IMR-90 (cell line): ENCODE measurements around the gene NUAK1. TPM values are rescaled to one million over a fixed set of nuclear protein-coding genes. Genes with fewer than 3 reads are reported as not detected.

Experiments used
- polyA plus RNA-seq, 3 experiments: library from polyadenylated mRNA; depleted of rRNA; stranded (reverse); fragments of >200 nt; gene quantifications; 2 replicates each; pipeline ENCODE4 v1.2.3, GENCODE V29; 2012; ENCODE audit warnings: low replicate concordance in 1 of 3
- total RNA-seq: library from RNA; depleted of rRNA; stranded (reverse); fragments of >200 nt; gene quantifications from 2 replicates; pipeline ENCODE4 v1.2.3, GENCODE V29; 2012
- TF ChIP-seq, protein P1 (sequence below): fragments of 150-350 bp; IDR thresholded peaks from 2 replicates; pipeline ENCODE4 v1.6.1; 2016; ENCODE audit warnings: low read depth, mild to moderate bottlenecking, low read length, moderate library complexity, borderline replicate concordance

The NUAK1 gene
- total and polyA plus RNA-seq, 2 of the 4 experiments (the other 2 are of a cell fraction): 4.8 to 8.8 TPM

DNA sequence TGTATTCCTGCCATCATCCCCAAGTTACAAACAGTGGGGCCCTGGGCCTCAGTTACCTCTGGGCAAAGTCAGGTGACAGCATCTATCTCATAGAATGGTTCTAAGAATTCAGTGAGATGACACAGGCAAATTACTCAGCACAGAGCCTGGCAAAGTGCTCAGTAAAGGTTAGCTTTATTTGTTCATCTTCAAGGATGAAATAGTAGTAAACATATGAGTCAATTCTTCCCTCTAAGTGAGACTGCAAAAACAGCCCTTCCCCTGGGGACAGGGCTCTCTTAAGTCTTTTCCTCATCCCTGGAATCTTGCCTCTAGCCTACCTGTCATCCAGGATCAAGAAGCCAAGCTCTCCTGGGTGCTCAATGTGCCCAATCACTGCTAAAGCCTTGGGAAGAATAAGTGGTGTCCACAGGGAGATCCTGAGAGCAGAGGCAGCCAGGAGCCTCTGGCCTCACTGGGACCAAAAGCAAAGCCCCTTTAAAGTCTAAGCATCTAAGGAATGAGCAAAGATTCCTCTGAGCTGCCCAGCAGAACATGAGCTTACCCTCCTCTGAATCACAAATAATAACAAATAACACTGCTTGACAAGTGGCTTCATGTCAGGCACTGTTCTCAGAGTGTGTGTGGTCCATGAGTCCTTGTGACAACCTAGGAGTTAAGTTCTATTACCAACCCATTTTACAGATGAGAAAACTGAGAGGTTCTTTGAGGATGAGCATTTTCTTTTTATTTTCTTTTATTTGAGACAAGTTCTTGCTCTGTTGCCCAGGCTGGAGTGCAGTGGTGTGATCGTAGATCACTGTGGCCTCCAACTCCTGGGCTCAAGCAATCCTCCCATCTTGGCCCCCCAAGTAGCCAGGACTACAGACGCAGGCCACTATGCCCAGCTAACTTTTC lies 12.1 kb downstream of the NUAK1 start (continued):
- TF ChIP-seq, protein P1, sequence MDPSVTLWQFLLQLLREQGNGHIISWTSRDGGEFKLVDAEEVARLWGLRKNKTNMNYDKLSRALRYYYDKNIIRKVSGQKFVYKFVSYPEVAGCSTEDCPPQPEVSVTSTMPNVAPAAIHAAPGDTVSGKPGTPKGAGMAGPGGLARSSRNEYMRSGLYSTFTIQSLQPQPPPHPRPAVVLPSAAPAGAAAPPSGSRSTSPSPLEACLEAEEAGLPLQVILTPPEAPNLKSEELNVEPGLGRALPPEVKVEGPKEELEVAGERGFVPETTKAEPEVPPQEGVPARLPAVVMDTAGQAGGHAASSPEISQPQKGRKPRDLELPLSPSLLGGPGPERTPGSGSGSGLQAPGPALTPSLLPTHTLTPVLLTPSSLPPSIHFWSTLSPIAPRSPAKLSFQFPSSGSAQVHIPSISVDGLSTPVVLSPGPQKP: no peak
